HFF-Myc (cell line): Measurements from ENCODE around the gene TOMM7.
"Not testable (repeated sequence)": the region's sequence is repeated elsewhere in the genome, so short reads cannot be mapped to it uniquely, and the experiment has no call there.

ENCODE experiments used
- DNase-seq: peaks from one replicate; pipeline ENCODE4 v3.0.0-alpha.2; 2011; ENCODE audit warnings: low read depth; ENCODE audit errors: extremely low read depth
- H3K4me3 ChIP-seq: replicated peaks from 2 replicates; pipeline ENCODE4 v1.5.1; 2011; ENCODE audit warnings: low read depth, mild to moderate bottlenecking, control low read depth, low read length
- TF ChIP-seq, protein P1 (sequence below): IDR thresholded peaks from 2 replicates; pipeline ENCODE4 v1.5.1; 2012; ENCODE audit warnings: mild to moderate bottlenecking, low read depth, low read length, control low read depth; ENCODE audit errors: missing control alignments

TOMM7 gene

DNA sequence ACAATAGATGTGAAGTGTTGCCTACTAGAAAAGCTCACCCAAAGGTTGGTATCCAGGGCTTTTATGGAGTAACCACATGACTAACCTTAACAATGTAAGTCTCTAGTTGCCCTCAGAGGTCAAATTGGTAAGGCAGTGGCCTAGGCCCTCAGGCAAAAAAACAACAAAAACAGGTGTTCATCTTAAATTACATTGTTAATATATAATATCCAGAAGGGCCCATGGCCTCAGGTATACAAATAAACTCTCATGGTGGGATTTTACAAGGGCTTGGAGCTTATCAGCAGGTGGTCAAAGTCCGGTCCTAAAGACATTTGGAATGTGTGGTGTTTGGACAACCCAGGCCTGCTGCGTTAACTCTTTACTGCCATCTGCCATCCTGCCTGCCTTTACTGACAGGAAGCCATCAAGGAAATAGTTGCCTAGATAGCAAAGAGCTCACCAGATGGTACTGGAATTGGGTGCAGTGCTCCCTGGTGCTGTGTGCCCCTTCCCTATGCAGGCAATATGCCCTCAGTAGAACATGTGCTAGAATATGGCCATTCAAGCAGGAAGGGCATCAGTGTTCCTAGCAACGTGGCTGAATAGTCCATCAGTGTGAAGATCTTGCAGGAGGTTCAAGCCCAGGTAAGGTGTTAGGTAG lies 36.2 kb downstream of the TOMM7 start:
- TF ChIP-seq, protein P1, sequence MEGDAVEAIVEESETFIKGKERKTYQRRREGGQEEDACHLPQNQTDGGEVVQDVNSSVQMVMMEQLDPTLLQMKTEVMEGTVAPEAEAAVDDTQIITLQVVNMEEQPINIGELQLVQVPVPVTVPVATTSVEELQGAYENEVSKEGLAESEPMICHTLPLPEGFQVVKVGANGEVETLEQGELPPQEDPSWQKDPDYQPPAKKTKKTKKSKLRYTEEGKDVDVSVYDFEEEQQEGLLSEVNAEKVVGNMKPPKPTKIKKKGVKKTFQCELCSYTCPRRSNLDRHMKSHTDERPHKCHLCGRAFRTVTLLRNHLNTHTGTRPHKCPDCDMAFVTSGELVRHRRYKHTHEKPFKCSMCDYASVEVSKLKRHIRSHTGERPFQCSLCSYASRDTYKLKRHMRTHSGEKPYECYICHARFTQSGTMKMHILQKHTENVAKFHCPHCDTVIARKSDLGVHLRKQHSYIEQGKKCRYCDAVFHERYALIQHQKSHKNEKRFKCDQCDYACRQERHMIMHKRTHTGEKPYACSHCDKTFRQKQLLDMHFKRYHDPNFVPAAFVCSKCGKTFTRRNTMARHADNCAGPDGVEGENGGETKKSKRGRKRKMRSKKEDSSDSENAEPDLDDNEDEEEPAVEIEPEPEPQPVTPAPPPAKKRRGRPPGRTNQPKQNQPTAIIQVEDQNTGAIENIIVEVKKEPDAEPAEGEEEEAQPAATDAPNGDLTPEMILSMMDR, result no peak

DNA sequence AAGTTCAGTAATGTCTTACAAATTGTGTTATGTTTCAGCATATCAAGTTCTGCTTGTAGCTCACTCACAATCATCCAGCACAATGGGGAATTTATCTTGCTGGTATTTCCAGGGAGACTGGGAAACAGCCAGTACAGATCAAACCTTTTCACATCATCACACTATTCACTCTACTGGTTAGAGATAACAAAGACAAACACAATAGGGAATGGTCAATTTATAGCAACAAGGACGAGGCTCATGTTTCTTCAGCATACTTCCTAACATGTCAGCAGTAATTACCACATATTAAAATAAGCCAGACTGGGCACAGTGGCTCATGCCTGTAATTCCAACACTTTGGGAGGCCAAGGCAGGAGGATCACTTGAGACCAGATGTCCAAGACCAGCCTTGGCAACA lies 38.3 kb downstream of the TOMM7 start:
- no peak overlapping the region for H3K4me3 ChIP-seq
- TF ChIP-seq, protein P1, result no peak
- no peak for DNase-seq

More for the DNA sequence above, 36.2 kb downstream of the TOMM7 start:
- H3K4me3 ChIP-seq, result no peak overlapping the region
- DNase-seq, result no peak

DNA sequence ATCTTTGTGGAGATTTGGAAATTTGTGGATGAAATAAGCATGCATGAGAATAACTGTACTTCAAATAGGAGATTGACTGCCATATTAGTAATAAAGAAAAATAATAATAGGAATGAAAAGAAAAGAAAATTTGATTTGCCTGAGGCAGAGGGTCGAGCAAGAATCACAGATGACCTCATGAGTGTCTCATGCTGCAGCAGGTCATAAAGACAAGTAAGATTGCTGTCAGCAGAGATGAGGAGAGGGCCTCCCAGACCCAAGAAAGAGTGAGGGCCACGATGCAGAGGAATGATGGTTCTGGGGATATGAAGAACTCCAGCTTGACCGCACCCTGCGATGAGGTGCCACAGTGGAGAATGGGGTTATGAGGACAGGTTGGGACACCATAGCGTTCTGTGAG lies 39.2 kb downstream of the TOMM7 start:
- TF ChIP-seq, protein P1, result no peak
- no peak overlapping the region for H3K4me3 ChIP-seq
- no peak for DNase-seq

DNA sequence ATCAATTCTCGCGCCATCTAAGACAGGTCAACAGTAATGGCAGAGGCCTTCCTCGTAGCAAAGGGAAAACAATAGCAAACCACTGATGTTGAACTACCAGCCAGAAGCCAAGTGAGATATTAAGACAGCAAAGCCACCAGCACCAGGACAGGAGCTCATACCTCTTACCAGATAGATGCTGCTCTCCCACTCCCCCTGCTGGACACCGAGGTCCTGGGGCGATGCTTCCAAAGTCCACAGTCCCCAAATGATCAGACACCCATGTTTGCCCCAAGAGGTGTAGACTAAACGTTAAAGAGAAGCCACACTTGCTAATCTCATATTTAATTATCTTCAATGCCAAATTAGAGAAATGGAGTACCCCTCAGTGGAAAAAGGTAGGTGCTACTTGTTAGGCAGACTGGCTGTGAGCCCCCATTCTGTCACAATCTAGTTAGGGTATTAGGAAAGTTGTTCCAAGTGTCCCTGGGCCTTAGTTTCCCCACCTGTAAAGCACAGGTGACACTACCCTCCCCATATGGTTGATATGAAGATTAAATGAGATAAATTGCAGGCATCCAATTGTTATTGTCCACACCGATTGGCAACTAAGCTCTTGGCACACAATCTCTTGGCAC lies 39.9 kb downstream of the TOMM7 start:
- H3K4me3 ChIP-seq, result no peak overlapping the region
- DNase-seq, result no peak
- TF ChIP-seq, protein P1, result peak; percentile 93

DNA sequence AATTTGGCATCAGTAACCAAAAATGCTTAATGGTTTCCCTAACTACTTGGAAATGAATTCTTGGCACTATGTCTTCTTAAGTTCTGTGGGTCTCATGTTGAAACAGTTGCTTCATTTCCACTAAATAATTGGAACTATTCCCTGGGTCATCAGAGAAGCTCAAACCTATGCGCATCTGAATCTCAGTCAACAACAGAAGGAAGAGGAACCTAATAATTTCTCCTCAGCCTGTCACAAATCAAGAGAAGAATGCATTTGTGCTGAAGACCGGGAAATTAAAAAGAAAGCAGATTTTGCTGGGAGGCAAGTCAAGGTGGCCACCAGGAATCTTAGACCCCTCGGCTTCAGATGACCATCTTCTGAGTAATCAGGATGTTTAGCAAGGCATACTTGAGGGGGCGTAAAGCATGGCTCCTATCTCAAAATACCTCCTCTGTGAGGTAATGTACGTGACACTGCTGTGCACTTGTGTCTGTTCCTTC lies 41.4 kb downstream of the TOMM7 start:
- DNase-seq, result no peak
- TF ChIP-seq, protein P1, result no peak
- no peak overlapping the region for H3K4me3 ChIP-seq

DNA sequence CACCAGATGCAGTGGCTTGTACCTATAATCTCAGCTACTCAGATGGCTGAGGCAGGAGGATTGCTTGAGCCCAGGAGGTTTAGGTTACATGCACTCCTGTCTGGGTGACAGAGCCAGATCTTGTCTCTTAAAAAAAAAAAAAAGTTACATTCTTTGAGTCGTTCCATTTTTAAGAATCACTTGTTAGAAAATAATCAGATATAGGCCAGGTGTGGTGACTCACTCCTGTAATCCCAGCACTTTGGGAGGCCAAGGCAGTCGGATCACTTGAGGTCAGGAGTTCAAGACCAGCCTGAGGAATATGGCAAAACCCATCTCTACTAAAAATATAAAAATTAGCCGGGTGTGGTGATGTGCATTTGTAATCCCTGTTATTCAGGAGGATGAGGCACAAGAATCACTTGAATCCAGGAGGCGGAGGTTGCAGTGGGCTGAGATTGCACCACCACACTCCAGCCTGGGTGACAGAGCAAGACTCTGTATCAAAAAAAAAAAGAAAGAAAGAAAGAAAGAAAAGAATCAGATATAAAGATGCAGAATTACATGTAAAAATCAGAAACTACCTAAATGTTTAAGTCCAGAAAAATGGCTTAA lies 42.8 kb downstream of the TOMM7 start:
- not testable (repeated sequence) for H3K4me3 ChIP-seq, DNase-seq

DNA sequence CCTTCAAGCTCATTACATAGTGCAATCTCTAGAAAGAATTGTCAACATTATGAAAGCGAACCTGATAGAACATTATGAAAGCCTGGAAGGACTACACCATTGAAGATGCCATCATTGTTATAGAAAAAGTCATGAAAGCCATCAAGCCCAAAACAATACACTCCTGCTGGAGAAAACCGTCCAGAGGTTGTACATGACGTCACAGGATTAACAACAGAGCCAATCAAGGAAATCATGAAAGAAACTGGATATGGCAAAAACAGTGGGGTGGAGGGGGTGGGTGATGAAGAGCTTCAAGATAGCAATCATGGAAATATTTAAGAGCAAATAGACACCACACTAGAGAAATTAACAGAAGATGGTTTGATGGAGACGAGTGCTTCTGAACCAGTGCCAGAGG lies 45.7 kb downstream of the TOMM7 start:
- TF ChIP-seq, protein P1, result no peak

More for the DNA sequence above, 45.7 kb downstream of the TOMM7 start:
- no peak for DNase-seq
- H3K4me3 ChIP-seq, result no peak overlapping the region
